HCT116 (cell line): Measurements from ENCODE around the gene CLPSL1.

ENCODE experiments used
- POLR2A ChIP-seq: IDR thresholded peaks from 2 replicates; pipeline ENCODE4 v1.7.0; 2011; ENCODE audit warnings: borderline replicate concordance; ENCODE audit not compliant: insufficient read depth, insufficient read length; ENCODE audit errors: extremely low read depth
- POLR2AphosphoS5 ChIP-seq: IDR thresholded peaks from 2 replicates; pipeline ENCODE4 v1.6.1; 2011; ENCODE audit warnings: mild to moderate bottlenecking, low read depth, low read length, moderate library complexity
- REST ChIP-seq: IDR thresholded peaks from 2 replicates; pipeline ENCODE4 v1.6.1; 2012; ENCODE audit warnings: low read depth
- SIN3A ChIP-seq: IDR thresholded peaks from 2 replicates; pipeline ENCODE4 v1.6.1; 2012; ENCODE audit warnings: low read depth
- SP1 ChIP-seq: IDR thresholded peaks from 2 replicates; pipeline ENCODE4 v1.6.1; 2012; ENCODE audit warnings: low read depth
- YY1 ChIP-seq: IDR thresholded peaks from 2 replicates; pipeline ENCODE4 v1.6.1; 2011; ENCODE audit warnings: low read length, low read depth, moderate library complexity, mild to moderate bottlenecking; ENCODE audit not compliant: insufficient replicate concordance; ENCODE audit errors: extremely low read depth
- TF ChIP-seq, protein P1 (sequence below), 3 experiments: fragments of 200-600 bp in 1 of 3; sonication (generic) in 1 of 3; IDR thresholded peaks in 2 of 3; conservative IDR thresholded peaks in 1 of 3; 2 replicates each; pipeline ENCODE4 v1.5.1; 2012 to 2017; ENCODE audit warnings: low read depth in 2 of 3, low read length in 2 of 3, antibody characterized with exemption in 1 of 3, borderline replicate concordance in 1 of 3, control low read depth in 1 of 3, mild to moderate bottlenecking in 1 of 3, mixed read lengths in 1 of 3, mixed run types in 1 of 3, moderate library complexity in 1 of 3; ENCODE audit not compliant: insufficient read depth in 1 of 3

- TF ChIP-seq, protein P1, sequence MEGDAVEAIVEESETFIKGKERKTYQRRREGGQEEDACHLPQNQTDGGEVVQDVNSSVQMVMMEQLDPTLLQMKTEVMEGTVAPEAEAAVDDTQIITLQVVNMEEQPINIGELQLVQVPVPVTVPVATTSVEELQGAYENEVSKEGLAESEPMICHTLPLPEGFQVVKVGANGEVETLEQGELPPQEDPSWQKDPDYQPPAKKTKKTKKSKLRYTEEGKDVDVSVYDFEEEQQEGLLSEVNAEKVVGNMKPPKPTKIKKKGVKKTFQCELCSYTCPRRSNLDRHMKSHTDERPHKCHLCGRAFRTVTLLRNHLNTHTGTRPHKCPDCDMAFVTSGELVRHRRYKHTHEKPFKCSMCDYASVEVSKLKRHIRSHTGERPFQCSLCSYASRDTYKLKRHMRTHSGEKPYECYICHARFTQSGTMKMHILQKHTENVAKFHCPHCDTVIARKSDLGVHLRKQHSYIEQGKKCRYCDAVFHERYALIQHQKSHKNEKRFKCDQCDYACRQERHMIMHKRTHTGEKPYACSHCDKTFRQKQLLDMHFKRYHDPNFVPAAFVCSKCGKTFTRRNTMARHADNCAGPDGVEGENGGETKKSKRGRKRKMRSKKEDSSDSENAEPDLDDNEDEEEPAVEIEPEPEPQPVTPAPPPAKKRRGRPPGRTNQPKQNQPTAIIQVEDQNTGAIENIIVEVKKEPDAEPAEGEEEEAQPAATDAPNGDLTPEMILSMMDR (IDR thresholded peaks at IDR 0.05 in 2 of 3, conservative IDR thresholded peaks at IDR 0.05 in 1 of 3; ENCODE audit: borderline replicate concordance in 1 of 3, insufficient read depth in 1 of 3, low read depth in 2 of 3, low read length in 2 of 3), result no peak
- TF ChIP-seq POLR2A (no peak), SP1 (no peak), REST (no peak), YY1 (no peak), SIN3A (no peak), POLR2AphosphoS5 (no peak)
These were observed 21.4 kb upstream of the CLPSL1 start for GRCh38 chr6:35759426-35759825.
